IPS-NIHi7 (cell line): ENCODE measurements around the gene SUCLG1.
"Not testable (repeated sequence)": the region's sequence is repeated elsewhere in the genome, so short reads cannot be mapped to it uniquely, and the experiment has no call there.

ENCODE experiments used
- DNase-seq: peaks from one replicate; pipeline ENCODE4 v3.0.0; 2012; ENCODE audit warnings: mixed read lengths; ENCODE audit errors: extremely low spot score

Gene SUCLG1

GRCh38 chr2:84459018-84459943 is at the start of gene SUCLG1:
SUCLG1 (minus strand) TSS chr2:84459280; CDS start chr2:84459269, 11 bp downstream.
- peak; percentile 85 for DNase-seq

GRCh38 chr2:84498150-84498799 is 39.2 kb upstream of the SUCLG1 start:
- DNase-seq: no peak

GRCh38 chr2:84497285-84497684 is 38.2 kb upstream of the SUCLG1 start:
- no peak for DNase-seq

GRCh38 chr2:84496386-84496785 is 37.3 kb upstream of the SUCLG1 start:
- no peak for DNase-seq

GRCh38 chr2:84495539-84496146 is 36.6 kb upstream of the SUCLG1 start:
- DNase-seq: peak; percentile 54

- no peak for DNase-seq
These were observed 35.0 kb upstream of the SUCLG1 start for GRCh38 chr2:84494070-84494469.

- no peak for DNase-seq
These were observed 34.4 kb upstream of the SUCLG1 start for GRCh38 chr2:84493514-84493913.

- DNase-seq: no peak
These were observed 33.5 kb upstream of the SUCLG1 start for GRCh38 chr2:84492571-84492970.

GRCh38 chr2:84491741-84492140 is 32.7 kb upstream of the SUCLG1 start:
- DNase-seq: no peak

GRCh38 chr2:84491256-84491655 is 32.2 kb upstream of the SUCLG1 start:
- DNase-seq: no peak

- DNase-seq: no peak
These were observed 28.4 kb upstream of the SUCLG1 start for GRCh38 chr2:84487298-84487996.

- no peak for DNase-seq
These were observed 27.5 kb upstream of the SUCLG1 start for GRCh38 chr2:84486441-84487115.

- no peak for DNase-seq
These were observed 24.2 kb upstream of the SUCLG1 start for GRCh38 chr2:84483320-84483719.

- no peak for DNase-seq
These were observed 23.5 kb upstream of the SUCLG1 start for GRCh38 chr2:84482603-84483002.

GRCh38 chr2:84481702-84482101 is 22.6 kb upstream of the SUCLG1 start:
- no peak for DNase-seq

GRCh38 chr2:84478867-84479266 is 19.8 kb upstream of the SUCLG1 start:
- no peak for DNase-seq

GRCh38 chr2:84477886-84478285 is 18.8 kb upstream of the SUCLG1 start:
- no peak for DNase-seq

- DNase-seq: no peak
These were observed 15.1 kb upstream of the SUCLG1 start for GRCh38 chr2:84474176-84474575.

GRCh38 chr2:84472856-84473565 is 13.9 kb upstream of the SUCLG1 start:
- no peak for DNase-seq

- DNase-seq: not testable (repeated sequence)
These were observed 13.3 kb upstream of the SUCLG1 start for GRCh38 chr2:84472423-84472822.

GRCh38 chr2:84467389-84467788 is 8.3 kb upstream of the SUCLG1 start:
- no peak for DNase-seq
